Right lobe of liver (tissue), 4 donors: ENCODE data around the gene ZIC1.

Source experiments
- POLR2A ChIP-seq: fragments of 450-650 bp; IDR thresholded peaks from one replicate; pipeline ENCODE4 v1.6.1; 2017; ENCODE audit warnings: antibody characterized with exemption, mild to moderate bottlenecking
- TF ChIP-seq, protein P1 (sequence below), 4 donors: fragments of 200-600 bp in 3 of 4; fragments of 450-650 bp in 1 of 4; IDR thresholded peaks; one replicate each; pipeline versions ENCODE4 v1.5.1 to v1.8.0; 2016 to 2022; ENCODE audit warnings: antibody characterized with exemption in 4 of 4, mild to moderate bottlenecking in 2 of 4
- donor health status: DM: no; HTN: no; CAD: no.
- donor health status: DM: no; HTN: no; CAD: no.
- donor health status: DM: no; HTN: yes; CAD: no.

DNA sequence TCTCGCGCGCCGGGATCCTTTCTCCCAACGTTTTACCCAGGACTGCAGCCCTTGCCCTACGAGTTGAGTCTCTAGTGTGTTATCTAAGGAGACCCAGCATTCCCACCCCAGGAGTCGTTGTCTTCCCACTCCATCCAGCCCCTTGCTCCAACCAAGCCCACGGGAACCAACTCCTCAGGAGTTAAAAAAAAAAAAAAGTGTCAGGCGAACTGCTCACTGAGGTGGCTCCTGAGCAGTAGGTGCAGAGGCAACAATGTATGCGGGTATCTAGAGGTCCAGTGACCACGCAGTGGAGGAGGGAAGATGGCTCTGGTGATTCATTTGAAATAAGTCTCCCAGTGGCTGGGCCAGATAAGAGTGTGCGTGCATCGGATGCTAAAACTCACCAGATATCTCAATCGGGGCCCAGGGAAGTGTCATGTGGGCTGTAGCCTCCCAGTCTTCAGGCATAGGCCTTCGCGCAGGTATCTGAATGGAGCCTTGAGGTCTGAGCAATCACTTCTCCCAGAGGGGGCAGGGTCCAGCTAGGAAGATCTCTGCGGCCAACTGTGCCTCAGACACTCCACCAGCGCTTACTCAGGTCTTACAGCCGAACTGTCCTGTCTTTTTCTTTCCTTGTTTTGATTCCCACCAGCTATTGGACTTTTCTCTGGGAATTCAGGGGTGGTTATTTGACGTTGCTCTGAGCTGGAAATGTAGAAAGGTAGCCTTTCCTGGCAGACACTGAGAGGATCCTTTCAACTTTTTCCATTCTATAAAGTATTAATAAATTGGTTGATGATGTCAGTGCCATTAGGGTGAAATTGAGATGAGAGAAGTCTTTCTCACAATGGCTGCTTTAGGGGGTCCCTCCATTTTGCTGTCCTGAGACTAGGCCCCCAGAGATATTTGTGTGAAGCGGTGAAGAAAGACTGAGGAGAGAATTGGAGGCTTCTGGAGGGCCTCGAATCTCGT lies 23.8 kb upstream of the ZIC1 start:
- TF ChIP-seq, protein P1, sequence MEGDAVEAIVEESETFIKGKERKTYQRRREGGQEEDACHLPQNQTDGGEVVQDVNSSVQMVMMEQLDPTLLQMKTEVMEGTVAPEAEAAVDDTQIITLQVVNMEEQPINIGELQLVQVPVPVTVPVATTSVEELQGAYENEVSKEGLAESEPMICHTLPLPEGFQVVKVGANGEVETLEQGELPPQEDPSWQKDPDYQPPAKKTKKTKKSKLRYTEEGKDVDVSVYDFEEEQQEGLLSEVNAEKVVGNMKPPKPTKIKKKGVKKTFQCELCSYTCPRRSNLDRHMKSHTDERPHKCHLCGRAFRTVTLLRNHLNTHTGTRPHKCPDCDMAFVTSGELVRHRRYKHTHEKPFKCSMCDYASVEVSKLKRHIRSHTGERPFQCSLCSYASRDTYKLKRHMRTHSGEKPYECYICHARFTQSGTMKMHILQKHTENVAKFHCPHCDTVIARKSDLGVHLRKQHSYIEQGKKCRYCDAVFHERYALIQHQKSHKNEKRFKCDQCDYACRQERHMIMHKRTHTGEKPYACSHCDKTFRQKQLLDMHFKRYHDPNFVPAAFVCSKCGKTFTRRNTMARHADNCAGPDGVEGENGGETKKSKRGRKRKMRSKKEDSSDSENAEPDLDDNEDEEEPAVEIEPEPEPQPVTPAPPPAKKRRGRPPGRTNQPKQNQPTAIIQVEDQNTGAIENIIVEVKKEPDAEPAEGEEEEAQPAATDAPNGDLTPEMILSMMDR (IDR thresholded peaks at IDR 0.05): no peak
- no peak for TF ChIP-seq POLR2A
